Peyer's patch (tissue), 4 donors: ENCODE measurements around the gene NAT8.

Experiments used
- CTCF ChIP-seq, 6 experiments: fragments of 450-650 bp in 4 of 6; fragments of 200-600 bp in 2 of 6; sonication (generic) in 1 of 6; IDR thresholded peaks; one replicate each; pipeline ENCODE4 v1.5.1; 2017 to 2019; ENCODE audit warnings: antibody characterized with exemption in 6 of 6, mild to moderate bottlenecking in 3 of 6, moderate library complexity in 1 of 6
- POLR2A ChIP-seq, 2 donors: fragments of 450-650 bp; IDR thresholded peaks; one replicate each; pipeline ENCODE4 v1.5.1; 2017; ENCODE audit warnings: antibody characterized with exemption in 2 of 2, mild to moderate bottlenecking in 2 of 2, moderate library complexity in 2 of 2

- TF ChIP-seq CTCF (IDR thresholded peaks at IDR 0.05) (no peak), POLR2A (IDR thresholded peaks at IDR 0.05) (no peak)
Observed at GRCh38 chr2:73641767-73642062, 507 bp downstream of the NAT8 start.
